Ectodermal cell (in vitro differentiated cells): Measurements from ENCODE around the gene NHEJ1.

Experiments used
- H3K27ac ChIP-seq: 2 replicates; pipeline ENCODE4 v1.7.0; 2013; ENCODE audit warnings: mild to moderate bottlenecking, low read depth, low read length; ENCODE audit not compliant: insufficient read depth, poor library complexity, severe bottlenecking
- H3K27me3 ChIP-seq: 2 replicates; pipeline ENCODE4 v1.7.0; 2013; ENCODE audit warnings: mild to moderate bottlenecking, low read length; ENCODE audit not compliant: insufficient read depth, control insufficient read depth, poor library complexity, severe bottlenecking
- H3K36me3 ChIP-seq: one replicate; pipeline ENCODE4 v1.7.0; 2013; ENCODE audit warnings: low read length; ENCODE audit not compliant: control insufficient read depth, insufficient read depth
- H3K4me1 ChIP-seq: one replicate; pipeline ENCODE4 v1.7.0; 2013; ENCODE audit warnings: low read length; ENCODE audit not compliant: control insufficient read depth, insufficient read depth
- H3K4me3 ChIP-seq: 2 replicates; pipeline ENCODE4 v1.7.0; 2013; ENCODE audit warnings: low read depth, low read length, control low read depth; ENCODE audit not compliant: insufficient read depth
- H3K9me3 ChIP-seq: 2 replicates; pipeline ENCODE4 v1.7.0; 2013; ENCODE audit warnings: mild to moderate bottlenecking, low read length, moderate library complexity; ENCODE audit not compliant: control insufficient read depth
- WGBS, 2 experiments: methylation state at CpG; one replicate each; pipeline ENCODE4 v1.1.7; 2013; ENCODE audit warnings: missing lambda C conversion rate in 2 of 2; 5-methylcytosine and 5-hydroxymethylcytosine counted together

NHEJ1 gene

DNA sequence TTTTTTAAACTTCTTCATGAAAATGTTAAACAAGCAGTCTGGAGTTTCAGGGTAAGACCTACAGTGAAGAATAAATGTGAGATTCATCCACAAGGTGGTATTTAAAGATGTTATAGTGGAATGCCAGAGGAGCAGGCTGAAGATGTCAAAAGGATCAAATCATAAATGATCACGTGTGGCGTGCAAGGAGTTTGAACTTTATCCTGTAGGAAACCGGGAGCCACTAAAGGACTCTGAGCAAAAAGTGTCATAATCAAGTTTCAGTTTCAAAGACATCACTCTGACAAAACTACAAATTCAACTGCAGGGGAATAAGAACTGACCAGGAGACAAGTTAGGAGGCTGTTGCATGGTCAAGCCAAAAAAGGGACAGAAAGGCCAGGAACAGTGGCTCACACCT lies 19.9 kb downstream of the NHEJ1 start:
- Histone ChIP-seq H3K27me3 (no peaks in the 10 kb centered on the region), H3K4me3 (no peak overlapping the region), H3K9me3 (no peaks in the 10 kb centered on the region), H3K27ac (no peak overlapping the region), H3K4me1 (no peaks in the 10 kb centered on the region), H3K36me3 (peaks cover 6% of the 10 kb centered on the region)
- 95 to 98% methylated on average over 3 of the region's 3 CpGs for WGBS, 2 experiments

DNA sequence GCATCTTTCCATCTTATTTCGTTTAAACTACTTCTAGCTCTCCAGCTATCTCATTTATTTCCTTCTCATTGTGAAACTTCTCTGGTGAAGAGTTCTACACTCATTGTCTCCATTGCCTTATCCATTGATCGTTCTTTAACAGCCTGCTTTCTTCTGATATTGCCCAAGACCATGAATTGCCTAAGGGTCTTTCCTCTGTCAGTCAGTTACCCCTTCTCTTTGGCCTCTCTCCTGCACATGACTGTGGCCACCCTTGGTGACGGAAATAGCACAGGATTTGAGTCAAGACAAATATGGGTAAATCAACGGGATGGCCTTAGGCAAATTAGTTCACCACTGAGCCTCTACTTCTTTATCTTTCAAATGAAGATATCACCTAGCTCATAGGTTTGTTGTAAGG lies 26.6 kb downstream of the NHEJ1 start:
- 91 to 93% methylated on average over 4 of the region's 4 CpGs for WGBS, 2 experiments
- Histone ChIP-seq H3K4me3 (no peak overlapping the region), H3K4me1 (no peaks in the 10 kb centered on the region), H3K27ac (no peak overlapping the region), H3K36me3 (peaks cover 4% of the 10 kb centered on the region), H3K27me3 (no peaks in the 10 kb centered on the region), H3K9me3 (no peaks in the 10 kb centered on the region)

DNA sequence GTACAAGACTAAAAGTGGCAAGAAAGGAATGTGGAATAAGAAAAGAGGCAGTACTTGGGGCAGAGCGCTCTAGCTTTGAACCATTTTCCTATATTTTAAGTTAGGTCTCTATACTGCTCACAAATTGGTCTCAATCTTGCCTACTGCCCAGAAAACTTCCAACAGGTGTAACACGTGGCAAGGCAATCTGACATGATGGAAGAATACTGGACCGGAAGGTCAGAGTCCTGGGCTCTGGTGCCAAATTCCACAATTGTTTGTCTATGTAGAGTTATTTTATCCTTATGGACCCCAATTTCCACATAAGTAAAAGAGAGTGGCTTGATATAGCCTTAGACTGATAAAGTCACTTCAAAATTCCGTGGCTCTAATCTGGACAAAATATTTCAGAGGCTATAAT lies 28.9 kb downstream of the NHEJ1 start:
- Histone ChIP-seq H3K27ac (no peak overlapping the region), H3K27me3 (no peaks in the 10 kb centered on the region), H3K4me3 (no peak overlapping the region), H3K9me3 (no peaks in the 10 kb centered on the region), H3K4me1 (no peaks in the 10 kb centered on the region), H3K36me3 (peaks cover 4% of the 10 kb centered on the region)
- WGBS, 2 experiments: 91 to 93% methylated on average over 4 of the region's 4 CpGs

DNA sequence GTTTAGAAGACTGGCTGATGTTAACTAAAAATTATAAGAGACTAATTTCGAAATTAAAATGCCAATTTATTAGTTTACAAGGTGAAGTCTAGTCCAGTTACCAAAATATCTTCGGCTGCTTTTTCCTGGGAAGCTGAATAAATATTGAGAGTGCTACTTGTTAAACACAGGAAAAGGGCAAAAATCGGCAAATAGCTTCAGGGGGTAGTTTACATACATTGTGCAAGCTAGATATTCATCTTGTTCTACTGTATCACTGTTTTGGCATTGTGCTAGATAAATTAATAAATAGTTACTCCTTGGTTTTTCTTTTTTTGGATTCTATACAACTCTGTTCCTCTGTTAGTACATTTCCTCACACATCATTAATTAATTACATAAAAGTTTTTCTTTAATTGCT lies 29.3 kb downstream of the NHEJ1 start:
- Histone ChIP-seq H3K4me3 (no peak overlapping the region), H3K4me1 (no peaks in the 10 kb centered on the region), H3K27ac (no peak overlapping the region), H3K9me3 (no peaks in the 10 kb centered on the region), H3K27me3 (no peaks in the 10 kb centered on the region), H3K36me3 (peaks cover 4% of the 10 kb centered on the region)
- 92 to 94% methylated on average over 3 of the region's 3 CpGs for WGBS, 2 experiments

DNA sequence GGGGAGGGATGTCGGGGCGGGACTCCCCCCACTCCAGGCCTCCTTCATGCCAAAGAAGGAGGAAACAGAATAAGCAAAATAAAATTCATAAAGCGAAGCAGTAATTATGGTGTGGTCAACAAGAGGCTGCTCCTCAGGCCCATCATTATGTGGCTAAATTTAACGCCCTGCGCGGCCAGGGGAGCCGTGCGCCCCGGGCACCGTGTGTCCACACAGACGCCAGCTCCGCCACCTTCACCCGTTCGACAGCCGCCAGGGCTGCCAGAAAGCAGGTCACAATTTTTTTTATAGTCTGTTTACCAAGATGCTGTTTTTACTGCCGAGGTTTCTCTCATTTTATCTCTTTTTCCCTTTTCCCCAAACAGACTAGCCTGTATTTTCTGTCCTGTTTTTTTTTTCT lies 31.0 kb downstream of the NHEJ1 start:
- no peak overlapping the region for H3K27ac ChIP-seq
- peaks cover 4% of the 10 kb centered on the region for H3K36me3 ChIP-seq
- WGBS, 2 experiments: 95 to 97% methylated on average over 15 to 16 of the region's 16 CpGs
- H3K9me3 ChIP-seq: no peaks in the 10 kb centered on the region
- no peaks in the 10 kb centered on the region for H3K27me3 ChIP-seq
- no peak overlapping the region for H3K4me3 ChIP-seq
- H3K4me1 ChIP-seq: no peaks in the 10 kb centered on the region

DNA sequence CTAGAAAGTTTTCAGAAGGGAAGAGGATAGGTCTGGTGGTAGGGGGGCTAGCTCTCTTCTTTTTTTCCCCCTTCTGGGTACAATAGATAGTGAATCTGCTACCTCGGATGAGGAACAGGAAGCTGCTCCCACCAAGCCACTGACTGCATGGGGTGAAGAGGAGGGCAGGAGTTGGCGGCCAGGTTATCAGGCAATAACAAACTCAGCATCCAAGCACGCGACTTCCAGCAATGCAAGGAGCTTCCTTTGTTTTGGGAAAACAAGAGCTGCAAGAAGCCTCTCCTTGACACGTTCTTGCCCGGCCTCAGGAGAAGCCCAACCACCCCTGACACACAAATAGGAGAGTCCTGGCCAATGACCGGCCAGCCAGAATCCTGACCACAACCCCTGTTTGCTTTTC lies 32.2 kb downstream of the NHEJ1 start:
- no peak overlapping the region for H3K4me3 ChIP-seq
- WGBS, 2 experiments: 75 to 78% methylated on average over 7 of the region's 7 CpGs
- H3K27me3 ChIP-seq: no peaks in the 10 kb centered on the region
- peaks cover 4% of the 10 kb centered on the region for H3K36me3 ChIP-seq
- no peaks in the 10 kb centered on the region for H3K4me1 ChIP-seq
- H3K27ac ChIP-seq: no peak overlapping the region
- no peaks in the 10 kb centered on the region for H3K9me3 ChIP-seq

DNA sequence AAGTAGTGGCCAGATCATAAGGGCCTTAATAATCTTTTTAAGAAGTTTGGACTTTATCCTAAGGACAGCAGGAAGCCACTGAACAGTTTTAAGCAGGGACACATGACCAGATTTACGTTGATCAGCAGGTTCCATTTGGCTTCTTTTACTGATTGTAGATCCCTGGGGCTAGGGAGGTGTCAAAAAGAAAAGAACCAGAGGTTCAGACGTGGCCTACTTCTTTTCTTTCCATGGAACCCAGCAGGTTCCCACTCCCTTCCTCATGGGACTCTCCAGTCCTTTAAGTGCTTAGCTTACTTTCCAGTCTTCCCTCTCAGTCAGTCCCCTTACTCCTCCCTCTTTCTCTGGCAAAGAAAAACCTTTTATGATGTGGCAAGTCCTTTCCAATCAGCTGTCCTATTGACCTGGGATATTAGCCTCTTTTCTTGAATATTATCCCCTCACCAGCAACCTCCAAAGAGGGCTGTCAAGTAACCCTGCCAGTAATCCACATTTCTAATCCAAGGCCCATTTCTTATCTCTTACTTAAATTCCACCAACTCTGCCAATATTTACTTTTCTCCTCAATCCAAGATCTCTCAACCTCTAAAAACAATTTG lies 33.5 kb downstream of the NHEJ1 start:
- Histone ChIP-seq H3K4me1 (no peaks in the 10 kb centered on the region), H3K27me3 (no peaks in the 10 kb centered on the region), H3K4me3 (no peak overlapping the region), H3K9me3 (no peaks in the 10 kb centered on the region), H3K36me3 (peaks cover 4% of the 10 kb centered on the region), H3K27ac (no peak overlapping the region)
- 39 to 43% methylated on average over 2 of the region's 2 CpGs for WGBS, 2 experiments

DNA sequence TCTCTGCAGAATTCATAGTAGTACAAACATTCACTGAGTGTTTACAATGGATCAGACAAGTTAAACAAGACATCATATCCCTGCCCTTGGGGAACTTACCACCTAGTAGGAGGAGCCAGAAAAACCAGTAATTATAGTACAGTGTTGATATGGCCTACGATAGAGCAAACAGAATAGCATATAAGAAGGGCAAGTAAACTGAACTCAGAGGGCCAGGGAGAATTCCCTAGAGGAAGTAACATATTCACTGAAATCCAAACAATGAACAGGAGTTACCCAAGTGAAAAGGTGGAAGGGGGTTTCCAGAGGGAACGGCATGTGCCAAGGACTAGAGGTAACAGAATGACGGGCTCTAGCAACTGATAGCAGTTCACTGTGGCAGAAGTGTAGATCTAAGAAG lies 34.1 kb downstream of the NHEJ1 start:
- H3K4me1 ChIP-seq: no peaks in the 10 kb centered on the region
- H3K9me3 ChIP-seq: no peaks in the 10 kb centered on the region
- no peak overlapping the region for H3K27ac ChIP-seq
- no peaks in the 10 kb centered on the region for H3K27me3 ChIP-seq
- WGBS, 2 experiments: 93 to 96% methylated on average over 3 of the region's 3 CpGs
- H3K36me3 ChIP-seq: peaks cover 4% of the 10 kb centered on the region
- H3K4me3 ChIP-seq: no peak overlapping the region

DNA sequence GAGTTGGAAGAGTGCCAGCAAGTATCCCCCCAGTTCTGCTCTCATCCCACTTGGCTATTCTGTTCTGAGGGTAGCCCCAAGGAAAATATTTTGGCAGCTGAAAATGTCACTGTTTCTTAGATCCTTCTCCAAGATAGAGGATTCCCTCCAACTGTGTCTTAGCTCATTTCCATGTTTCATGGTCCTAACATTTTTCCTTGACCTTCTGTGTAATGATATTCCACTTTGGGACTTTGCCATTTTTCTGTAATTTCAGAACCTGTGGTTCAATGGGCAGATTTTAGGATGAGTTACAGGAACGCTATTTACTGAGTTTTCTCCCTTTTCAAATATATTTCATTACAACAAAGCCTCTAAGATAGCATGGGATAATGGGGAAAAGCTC lies 34.7 kb downstream of the NHEJ1 start:
- Histone ChIP-seq H3K4me1 (no peaks in the 10 kb centered on the region), H3K27ac (no peak overlapping the region), H3K27me3 (no peaks in the 10 kb centered on the region), H3K36me3 (peaks cover 4% of the 10 kb centered on the region), H3K9me3 (no peaks in the 10 kb centered on the region), H3K4me3 (no peak overlapping the region)
- 93% methylated on average over 1 of the region's 1 CpG; no CpG with 5 or more reads in 1 of the 2 experiments for WGBS, 2 experiments

DNA sequence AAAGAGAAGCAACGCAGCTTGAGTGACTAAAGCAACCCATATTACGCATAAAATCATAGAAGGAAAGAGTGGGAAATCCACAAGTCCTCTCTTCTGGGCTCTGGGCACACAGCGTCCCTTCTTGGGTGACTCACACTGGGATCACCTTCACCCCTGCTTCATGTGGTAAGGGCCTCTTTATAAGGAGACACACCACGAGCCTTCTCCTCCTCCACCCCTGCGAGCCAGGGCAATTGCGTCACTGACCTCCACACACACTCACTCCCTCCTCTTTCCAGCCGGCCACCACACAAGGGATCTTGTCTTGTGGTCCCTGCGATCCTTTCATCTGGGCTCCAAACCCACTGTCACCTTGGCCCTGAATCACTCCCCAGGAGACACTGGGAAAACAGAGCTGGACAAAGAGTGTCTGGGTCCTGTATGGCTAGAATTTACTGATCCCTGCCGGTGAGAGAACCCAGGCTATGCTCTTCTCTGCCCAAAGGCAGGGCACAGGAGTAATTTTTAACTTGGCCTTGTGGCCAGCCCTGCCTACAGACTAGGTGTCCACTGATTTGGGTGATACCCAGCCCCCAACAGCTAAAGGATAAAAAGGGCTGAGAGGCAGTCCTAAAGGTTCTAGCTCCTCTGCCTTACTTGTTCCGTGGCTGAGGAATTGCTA lies 35.3 kb downstream of the NHEJ1 start:
- H3K4me1 ChIP-seq: no peaks in the 10 kb centered on the region
- H3K9me3 ChIP-seq: no peaks in the 10 kb centered on the region
- 90 to 92% methylated on average over 10 of the region's 10 CpGs for WGBS, 2 experiments
- no peak overlapping the region for H3K4me3 ChIP-seq
- no peaks in the 10 kb centered on the region for H3K27me3 ChIP-seq
- peaks cover 1% of the 10 kb centered on the region for H3K36me3 ChIP-seq
- H3K27ac ChIP-seq: no peak overlapping the region
